ENCODE data around the gene POU6F1.

DNA sequence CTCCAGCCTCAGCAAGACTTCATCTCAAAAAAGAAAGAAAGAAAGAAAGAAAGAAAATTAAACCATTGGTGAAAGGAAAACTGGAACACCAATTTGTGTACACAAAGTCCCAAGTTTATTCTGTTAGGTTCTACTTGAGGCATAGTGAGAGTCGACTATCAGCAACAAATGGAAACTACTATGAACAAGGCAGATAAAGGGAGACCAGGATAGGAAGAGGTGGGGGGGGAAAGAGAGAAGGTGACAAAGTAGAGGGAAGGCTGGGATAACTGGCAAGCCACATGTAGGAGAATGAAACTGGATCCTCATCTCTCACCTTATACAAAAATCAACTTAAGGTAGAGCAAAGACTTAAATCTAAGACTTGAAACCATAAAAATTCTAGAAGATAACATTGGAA lies 70.6 kb downstream of the POU6F1 start:
- TF ChIP-seq, protein P1, sequence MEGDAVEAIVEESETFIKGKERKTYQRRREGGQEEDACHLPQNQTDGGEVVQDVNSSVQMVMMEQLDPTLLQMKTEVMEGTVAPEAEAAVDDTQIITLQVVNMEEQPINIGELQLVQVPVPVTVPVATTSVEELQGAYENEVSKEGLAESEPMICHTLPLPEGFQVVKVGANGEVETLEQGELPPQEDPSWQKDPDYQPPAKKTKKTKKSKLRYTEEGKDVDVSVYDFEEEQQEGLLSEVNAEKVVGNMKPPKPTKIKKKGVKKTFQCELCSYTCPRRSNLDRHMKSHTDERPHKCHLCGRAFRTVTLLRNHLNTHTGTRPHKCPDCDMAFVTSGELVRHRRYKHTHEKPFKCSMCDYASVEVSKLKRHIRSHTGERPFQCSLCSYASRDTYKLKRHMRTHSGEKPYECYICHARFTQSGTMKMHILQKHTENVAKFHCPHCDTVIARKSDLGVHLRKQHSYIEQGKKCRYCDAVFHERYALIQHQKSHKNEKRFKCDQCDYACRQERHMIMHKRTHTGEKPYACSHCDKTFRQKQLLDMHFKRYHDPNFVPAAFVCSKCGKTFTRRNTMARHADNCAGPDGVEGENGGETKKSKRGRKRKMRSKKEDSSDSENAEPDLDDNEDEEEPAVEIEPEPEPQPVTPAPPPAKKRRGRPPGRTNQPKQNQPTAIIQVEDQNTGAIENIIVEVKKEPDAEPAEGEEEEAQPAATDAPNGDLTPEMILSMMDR (IDR thresholded peaks at IDR 0.05) = no peak
- TF ChIP-seq POLR2A (IDR thresholded peaks at IDR 0.05) = no peak
